Bronchial epithelial cell (primary cell): ENCODE results near the gene MTREX. TPM values are rescaled to one million over a fixed set of nuclear protein-coding genes. Genes with fewer than 3 reads are reported as not detected.

Experiments
- DNase-seq: peaks from one replicate; pipeline ENCODE4 v3.0.0-alpha.2; 2010; ENCODE audit warnings: low read depth
- FAIRE-seq: peaks from 2 replicates; lab custom pipeline; 2011; peaks lifted over from hg19 to GRCh38; lab: Jason Lieb, UNC
- H3K27me3 ChIP-seq: 2 replicates; pipeline ENCODE4 v1.5.1; 2011; ENCODE audit warnings: low read length; ENCODE audit not compliant: control insufficient read depth, insufficient read depth
- H3K36me3 ChIP-seq: 2 replicates; pipeline ENCODE4 v1.5.1; 2011; ENCODE audit warnings: low read length; ENCODE audit not compliant: control insufficient read depth, insufficient read depth
- H3K4me3 ChIP-seq: 2 replicates; pipeline ENCODE4 v1.5.1; 2011; ENCODE audit warnings: mild to moderate bottlenecking, low read depth, low read length, control low read depth
- CTCF ChIP-seq: IDR thresholded peaks from 2 replicates; pipeline ENCODE4 v1.5.1; 2011; ENCODE audit warnings: mild to moderate bottlenecking, moderate library complexity, low read length, control low read depth, inconsistent platforms; ENCODE audit not compliant: insufficient read depth, severe bottlenecking
- total RNA-seq: library from RNA; depleted of rRNA; stranded (reverse); fragments of >200 nt; gene quantifications from 2 replicates; pipeline ENCODE4 v1.2.1, GENCODE V29; 2014

Gene MTREX
- total RNA-seq, 1 donor from 2014 or later = 82.1 TPM

GRCh38 chr5:55325621-55326020 lies 17.8 kb downstream of the MTREX start:
- Histone ChIP-seq H3K4me3 (no peak overlapping the region), H3K36me3 (peaks cover 5% of the 10 kb centered on the region), H3K27me3 (no peaks in the 10 kb centered on the region)
- FAIRE-seq = no peak
- DNase-seq = no peak
- no peak for TF ChIP-seq CTCF

GRCh38 chr5:55327281-55327680 lies 19.5 kb downstream of the MTREX start:
- no peak for FAIRE-seq
- no peaks in the 10 kb centered on the region for H3K27me3 ChIP-seq
- H3K36me3 ChIP-seq = peaks cover 5% of the 10 kb centered on the region
- no peak overlapping the region for H3K4me3 ChIP-seq
- TF ChIP-seq CTCF = no peak
- DNase-seq = no peak

- TF ChIP-seq CTCF = no peak
- Histone ChIP-seq H3K36me3 (peaks cover 3% of the 10 kb centered on the region), H3K27me3 (no peaks in the 10 kb centered on the region), H3K4me3 (no peak overlapping the region)
- FAIRE-seq (no peak), DNase-seq (no peak)
Measured at GRCh38 chr5:55331321-55331720, 23.5 kb downstream of the MTREX start.

GRCh38 chr5:55333017-55333416 lies 25.2 kb downstream of the MTREX start:
- peaks cover 1% of the 10 kb centered on the region for H3K36me3 ChIP-seq
- H3K27me3 ChIP-seq = no peaks in the 10 kb centered on the region
- H3K4me3 ChIP-seq = no peak overlapping the region
- FAIRE-seq (no peak), DNase-seq (no peak)
- no peak for TF ChIP-seq CTCF

GRCh38 chr5:55333811-55334210 lies 26.0 kb downstream of the MTREX start:
- no peak for TF ChIP-seq CTCF
- no peak for DNase-seq
- Histone ChIP-seq H3K36me3 (peaks cover 1% of the 10 kb centered on the region), H3K4me3 (no peak overlapping the region), H3K27me3 (no peaks in the 10 kb centered on the region)
- no peak for FAIRE-seq

- Histone ChIP-seq H3K27me3 (no peaks in the 10 kb centered on the region), H3K36me3 (no peaks in the 10 kb centered on the region), H3K4me3 (no peak overlapping the region)
- FAIRE-seq (no peak), DNase-seq (no peak)
- TF ChIP-seq CTCF = no peak
Measured at GRCh38 chr5:55338092-55338613, 30.4 kb downstream of the MTREX start.
